Astrocyte (in vitro differentiated cells and primary cell): ENCODE data around the gene SLC29A3.

ENCODE experiments used
- EZH2 ChIP-seq: IDR thresholded peaks from 2 replicates; pipeline ENCODE4 v1.6.1; 2012; ENCODE audit warnings: mild to moderate bottlenecking, low read length, inconsistent platforms; ENCODE audit not compliant: insufficient read depth
- TF ChIP-seq, protein P1 (sequence below): IDR thresholded peaks from 2 replicates; pipeline ENCODE4 v1.5.1; 2011; ENCODE audit warnings: low read depth, mild to moderate bottlenecking, inconsistent platforms, low read length, moderate library complexity; ENCODE audit not compliant: insufficient read depth

DNA sequence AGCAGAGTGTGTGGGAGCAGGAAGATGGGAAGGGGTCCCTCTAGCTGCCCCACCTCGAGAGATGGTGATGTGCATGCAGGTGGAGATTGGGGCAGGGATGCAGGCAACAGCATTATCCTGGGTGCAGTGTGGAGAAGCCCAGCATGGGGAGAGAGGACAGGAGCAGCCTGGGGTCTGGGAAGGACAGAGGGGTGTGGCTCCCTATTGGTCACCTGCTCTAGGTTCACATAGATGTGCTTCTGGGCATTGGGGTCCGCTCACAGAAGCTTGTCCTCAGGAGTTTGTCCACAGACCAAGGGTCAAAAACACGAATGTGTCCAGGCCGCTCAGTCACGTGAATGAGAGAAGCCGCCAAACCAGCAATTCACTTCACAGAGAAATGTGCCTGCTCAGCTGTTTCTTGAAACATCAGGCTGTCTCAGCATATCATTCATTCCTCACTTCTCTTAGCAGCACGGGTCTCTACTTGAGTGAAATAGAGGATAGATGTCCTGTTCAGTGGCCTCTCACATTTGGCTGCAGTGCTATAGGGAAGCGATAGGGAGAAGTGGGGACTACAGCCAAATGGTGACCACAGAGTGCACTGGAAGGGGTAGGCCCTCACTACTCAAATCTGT is 11.5 kb upstream of the SLC29A3 start:
- TF ChIP-seq, protein P1, sequence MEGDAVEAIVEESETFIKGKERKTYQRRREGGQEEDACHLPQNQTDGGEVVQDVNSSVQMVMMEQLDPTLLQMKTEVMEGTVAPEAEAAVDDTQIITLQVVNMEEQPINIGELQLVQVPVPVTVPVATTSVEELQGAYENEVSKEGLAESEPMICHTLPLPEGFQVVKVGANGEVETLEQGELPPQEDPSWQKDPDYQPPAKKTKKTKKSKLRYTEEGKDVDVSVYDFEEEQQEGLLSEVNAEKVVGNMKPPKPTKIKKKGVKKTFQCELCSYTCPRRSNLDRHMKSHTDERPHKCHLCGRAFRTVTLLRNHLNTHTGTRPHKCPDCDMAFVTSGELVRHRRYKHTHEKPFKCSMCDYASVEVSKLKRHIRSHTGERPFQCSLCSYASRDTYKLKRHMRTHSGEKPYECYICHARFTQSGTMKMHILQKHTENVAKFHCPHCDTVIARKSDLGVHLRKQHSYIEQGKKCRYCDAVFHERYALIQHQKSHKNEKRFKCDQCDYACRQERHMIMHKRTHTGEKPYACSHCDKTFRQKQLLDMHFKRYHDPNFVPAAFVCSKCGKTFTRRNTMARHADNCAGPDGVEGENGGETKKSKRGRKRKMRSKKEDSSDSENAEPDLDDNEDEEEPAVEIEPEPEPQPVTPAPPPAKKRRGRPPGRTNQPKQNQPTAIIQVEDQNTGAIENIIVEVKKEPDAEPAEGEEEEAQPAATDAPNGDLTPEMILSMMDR, result no peak
- TF ChIP-seq EZH2, result no peak
